Measurements from ENCODE around the gene YAP1. TPM values are rescaled to one million over a fixed set of nuclear protein-coding genes. Genes with fewer than 3 reads are reported as not detected.

YAP1 gene
- total RNA-seq, 1 experiment from 2014 or later: 158 TPM

GRCh38 chr11:102267609-102268008, 157.4 kb downstream of the YAP1 start:
- Mint-ChIP-seq H3K27ac (ENCODE audit: low read depth, unreplicated experiment) (peak overlapping the region; percentile 93), H3K27me3 (ENCODE audit: insufficient read depth, unreplicated experiment) (no peaks in the 10 kb centered on the region), H3K9me3 (ENCODE audit: unreplicated experiment) (no peaks in the 10 kb centered on the region), H3K4me1 (ENCODE audit: insufficient read depth, unreplicated experiment) (peaks cover 28% of the 10 kb centered on the region), H3K36me3 (ENCODE audit: insufficient read depth, unreplicated experiment) (no peaks in the 10 kb centered on the region), H3K4me3 (ENCODE audit: unreplicated experiment) (peak overlapping the region; percentile 80)
- DNase-seq (ENCODE audit: unreplicated experiment): peak; percentile 77
- intact Hi-C loops (cut with micrococcal nuclease): loop anchor here (1.0 to 5.0 kb wide), 6 partner anchors 40 to 405 kb away; partner anchors contain the start of genes CEP126 and CFAP300
- no TSS peak for BruUV-seq (replicated peaks)
- ChIA-PET CTCF (interaction anchor here (0.6 to 5.0 kb wide), 28 partner anchors 8 to 407 kb away, joined by 3 to 42 read pairs (median 10); partner anchors contain the start of gene YAP1), POLR2A (interaction anchor here (0.8 to 5.8 kb wide), 47 partner anchors 11 to 407 kb away, joined by 3 to 155 read pairs (median 10); partner anchors contain the start of genes ANGPTL5, CEP126, CFAP300 and YAP1)
- no peak for TF ChIP-seq CTCF (IDR thresholded peaks at IDR 0.05; ENCODE audit: unreplicated experiment)

GRCh38 chr11:102268083-102268984, 158.1 kb downstream of the YAP1 start:
- Mint-ChIP-seq H3K4me3 (ENCODE audit: unreplicated experiment) (peak overlapping the region; percentile 80), H3K36me3 (ENCODE audit: insufficient read depth, unreplicated experiment) (no peaks in the 10 kb centered on the region), H3K27ac (ENCODE audit: low read depth, unreplicated experiment) (peak overlapping the region; percentile 93), H3K27me3 (ENCODE audit: insufficient read depth, unreplicated experiment) (no peaks in the 10 kb centered on the region), H3K4me1 (ENCODE audit: insufficient read depth, unreplicated experiment) (peaks cover 28% of the 10 kb centered on the region), H3K9me3 (ENCODE audit: unreplicated experiment) (no peaks in the 10 kb centered on the region)
- intact Hi-C loops (cut with micrococcal nuclease): loop anchor here (1.0 to 5.0 kb wide), 6 partner anchors 41 to 406 kb away; partner anchors contain the start of genes CEP126 and CFAP300
- DNase-seq (ENCODE audit: unreplicated experiment): peak; percentile 96
- BruUV-seq (replicated peaks): TSS peak; percentile 28
- peak; percentile 37 for TF ChIP-seq CTCF (IDR thresholded peaks at IDR 0.05; ENCODE audit: unreplicated experiment)
- CTCF ChIA-PET: interaction anchor here (0.6 to 5.0 kb wide), 76 partner anchors 9 to 1720 kb away, joined by 3 to 42 read pairs (median 5); partner anchors contain the start of genes ANGPTL5, CEP126 and YAP1
- POLR2A ChIA-PET: interaction anchor here (0.6 to 5.8 kb wide), 65 partner anchors 11 to 1297 kb away, joined by 3 to 155 read pairs (median 7); partner anchors contain the start of genes ANGPTL5, CEP126, CFAP300 and YAP1

GRCh38 chr11:102268985-102269470, 158.8 kb downstream of the YAP1 start:
- Mint-ChIP-seq H3K4me3 (ENCODE audit: unreplicated experiment) (peak overlapping the region; percentile 80), H3K27ac (ENCODE audit: low read depth, unreplicated experiment) (peak overlapping the region; percentile 93), H3K4me1 (ENCODE audit: insufficient read depth, unreplicated experiment) (peaks cover 28% of the 10 kb centered on the region), H3K9me3 (ENCODE audit: unreplicated experiment) (no peaks in the 10 kb centered on the region), H3K27me3 (ENCODE audit: insufficient read depth, unreplicated experiment) (no peaks in the 10 kb centered on the region), H3K36me3 (ENCODE audit: insufficient read depth, unreplicated experiment) (no peaks in the 10 kb centered on the region)
- no TSS peak for BruUV-seq (replicated peaks)
- ChIA-PET CTCF (interaction anchor here (0.6 to 5.0 kb wide), 68 partner anchors 10 to 1719 kb away, joined by 3 to 42 read pairs (median 5); partner anchors contain the start of genes ANGPTL5, CEP126 and YAP1), POLR2A (interaction anchor here (0.6 to 5.8 kb wide), 50 partner anchors 10 to 408 kb away, joined by 3 to 155 read pairs (median 8); partner anchors contain the start of genes ANGPTL5, CEP126, CFAP300 and YAP1)
- peak; percentile 2 for TF ChIP-seq CTCF (IDR thresholded peaks at IDR 0.05; ENCODE audit: unreplicated experiment)
- intact Hi-C loops (cut with micrococcal nuclease): loop anchor here (1.0 to 5.0 kb wide), 6 partner anchors 42 to 406 kb away; partner anchors contain the start of genes CEP126 and CFAP300
- no peak for DNase-seq (ENCODE audit: unreplicated experiment)

Data from MCF 10A (cell line).